ENCODE measurements around the gene EPS8L2.
A peak's percentile ranks its signal among the peaks of the same experiment; 100 is the strongest.

The EPS8L2 gene

DNA sequence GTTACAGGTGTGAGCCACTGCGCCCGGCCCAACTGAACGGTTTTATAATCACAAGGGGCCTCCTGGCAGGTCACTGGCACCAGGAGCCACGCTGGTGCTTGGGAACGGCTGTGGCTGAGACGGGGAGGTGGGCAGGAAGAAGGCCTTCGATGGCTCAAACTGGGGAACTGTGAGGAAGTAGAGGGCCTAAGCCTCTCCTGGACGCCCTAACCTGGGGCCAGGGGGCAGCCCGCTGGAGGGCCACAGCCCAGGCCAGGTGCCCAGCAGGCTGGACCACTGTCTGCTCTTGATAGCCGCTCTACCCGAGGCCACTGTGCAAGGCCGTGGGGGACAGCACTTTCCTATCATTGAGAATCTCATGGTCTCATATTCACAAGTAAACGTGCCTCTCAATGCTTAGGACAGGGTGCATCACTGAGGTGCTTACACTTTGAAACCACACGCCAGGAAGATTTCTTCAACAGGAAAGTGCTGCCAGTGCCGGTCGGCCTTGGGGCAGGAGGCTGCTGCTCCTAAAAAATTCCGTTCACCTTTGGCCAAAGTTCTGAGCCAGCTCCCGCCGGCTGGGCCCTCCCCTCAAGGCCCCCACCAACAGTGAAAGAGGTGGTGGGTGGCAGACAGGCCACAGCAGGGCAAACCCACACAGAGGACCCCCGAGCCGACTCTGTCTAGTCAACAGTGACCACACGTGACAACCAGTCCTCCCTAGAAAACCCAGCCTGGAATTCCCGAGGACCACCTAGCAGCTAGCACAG, 64.0 kb downstream of the EPS8L2 start:
- H3K4me3 Mint-ChIP-seq, result no peak overlapping the region
- H3K9me3 Mint-ChIP-seq, result no peaks in the 10 kb centered on the region
- H3K27me3 Mint-ChIP-seq, result no peaks in the 10 kb centered on the region
- no peak for DNase-seq
- peaks cover 22% of the 10 kb centered on the region for H3K4me1 Mint-ChIP-seq
- ATAC-seq, result no peak
- peak overlapping the region in 1 of 2 donors; percentile 78 for H3K27ac Mint-ChIP-seq

GRCh38 chr11:770642-771616, 64.9 kb downstream of the EPS8L2 start:
- H3K9me3 Mint-ChIP-seq, result no peaks in the 10 kb centered on the region
- peak overlapping the region in 1 of 2 donors; percentile 12 for H3K27ac Mint-ChIP-seq
- ATAC-seq (peak; percentile 21), DNase-seq (no peak)
- H3K4me1 Mint-ChIP-seq, result peaks cover 31% of the 10 kb centered on the region
- H3K27me3 Mint-ChIP-seq, result no peaks in the 10 kb centered on the region
- no peak overlapping the region for H3K4me3 Mint-ChIP-seq

DNA sequence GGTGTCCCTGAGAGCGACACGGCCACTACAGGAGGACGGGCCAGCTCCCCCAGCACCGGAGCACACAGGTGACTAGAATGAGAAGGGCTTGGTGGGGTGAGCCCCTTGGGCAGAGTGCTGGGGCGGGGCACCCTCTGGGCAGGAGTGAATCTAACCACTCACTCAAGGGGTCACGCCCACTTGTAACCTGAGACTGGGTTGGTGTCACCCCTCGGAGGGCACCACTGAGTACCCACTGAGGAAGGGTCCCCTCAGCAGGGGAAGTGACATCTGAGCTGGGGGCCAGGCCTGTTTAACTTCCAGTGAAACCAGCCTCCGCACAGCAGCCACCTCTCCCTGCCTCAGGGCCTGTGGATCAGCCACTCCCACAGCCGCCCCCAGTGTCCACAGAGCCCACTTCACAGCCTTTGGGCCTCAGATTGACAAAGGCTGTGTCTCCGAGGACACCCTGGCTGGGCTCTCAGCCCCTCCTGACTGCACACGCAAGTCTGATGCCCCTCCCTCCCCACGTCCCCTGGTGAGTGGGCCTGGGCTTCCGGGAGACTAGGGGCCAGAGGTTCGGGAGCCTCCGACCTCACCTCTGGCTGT, 65.7 kb downstream of the EPS8L2 start:
- H3K27me3 Mint-ChIP-seq, result no peaks in the 10 kb centered on the region
- H3K9me3 Mint-ChIP-seq, result no peaks in the 10 kb centered on the region
- ATAC-seq (no peak), DNase-seq (no peak)
- H3K4me3 Mint-ChIP-seq, result no peak overlapping the region
- peaks cover 36% of the 10 kb centered on the region for H3K4me1 Mint-ChIP-seq
- H3K27ac Mint-ChIP-seq, result no peak overlapping the region

- Mint-ChIP-seq H3K9me3 (no peaks in the 10 kb centered on the region), H3K4me3 (no peak overlapping the region)
- DNase-seq, result no peak
Observed at GRCh38 chr11:772429-773390, 66.7 kb downstream of the EPS8L2 start.

DNA sequence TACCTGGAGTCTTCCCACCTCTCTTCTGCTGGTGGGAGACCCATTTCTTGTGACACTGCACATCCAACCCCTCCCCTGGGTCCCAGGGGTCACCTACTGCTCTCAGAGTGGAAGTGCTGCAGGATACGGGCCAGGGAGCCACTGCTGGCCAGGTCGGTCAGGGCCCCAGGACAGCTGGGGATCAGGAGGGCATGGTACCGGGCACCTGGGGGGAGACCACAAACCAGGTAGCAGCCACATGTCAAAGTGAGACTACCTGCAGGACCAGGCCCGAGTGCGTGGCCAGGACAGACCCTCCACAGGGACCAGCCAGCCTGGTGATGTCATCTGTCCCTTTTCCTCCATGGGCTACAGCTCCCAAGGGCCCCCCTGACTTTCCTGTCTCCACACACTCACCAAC, 67.4 kb downstream of the EPS8L2 start:
- H3K27ac Mint-ChIP-seq, result peak overlapping the region in 1 of 2 donors; percentile 72
- ATAC-seq (no peak), DNase-seq (no peak)
- H3K4me1 Mint-ChIP-seq, result peaks cover 35% of the 10 kb centered on the region
- no peaks in the 10 kb centered on the region for H3K9me3 Mint-ChIP-seq
- H3K4me3 Mint-ChIP-seq, result no peak overlapping the region
- no peaks in the 10 kb centered on the region for H3K27me3 Mint-ChIP-seq

More at GRCh38 chr11:772429-773390, 66.7 kb downstream of the EPS8L2 start:
- H3K27ac Mint-ChIP-seq, result no peak overlapping the region
- H3K27me3 Mint-ChIP-seq, result no peaks in the 10 kb centered on the region
- H3K4me1 Mint-ChIP-seq, result peaks cover 33% of the 10 kb centered on the region
- ATAC-seq, result no peak

DNA sequence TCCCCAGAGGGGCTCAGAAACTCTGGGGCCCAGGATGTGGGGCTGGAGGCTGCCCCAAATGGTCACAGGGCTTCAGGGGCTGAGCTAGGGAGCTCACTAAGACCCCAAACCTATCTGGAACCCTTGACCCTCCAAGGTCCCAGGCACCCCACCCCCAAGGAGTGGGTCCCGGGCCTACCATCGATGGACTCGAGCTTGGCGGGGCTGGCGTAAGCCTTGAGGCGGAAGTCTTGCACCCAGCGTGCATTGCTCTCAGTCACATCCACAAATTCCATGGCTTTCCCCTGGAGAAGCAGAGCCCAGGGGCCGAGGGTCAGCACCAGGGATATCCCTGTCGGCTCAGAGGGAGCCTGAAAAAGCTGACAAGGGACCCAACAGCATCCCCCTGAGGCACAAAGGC, 67.8 kb downstream of the EPS8L2 start:
- Mint-ChIP-seq H3K4me3 (no peak overlapping the region), H3K27me3 (no peaks in the 10 kb centered on the region), H3K9me3 (no peaks in the 10 kb centered on the region), H3K27ac (peak overlapping the region in 1 of 2 donors; percentile 72), H3K4me1 (peaks cover 40% of the 10 kb centered on the region)
- no peak for DNase-seq
- no peak for ATAC-seq

DNA sequence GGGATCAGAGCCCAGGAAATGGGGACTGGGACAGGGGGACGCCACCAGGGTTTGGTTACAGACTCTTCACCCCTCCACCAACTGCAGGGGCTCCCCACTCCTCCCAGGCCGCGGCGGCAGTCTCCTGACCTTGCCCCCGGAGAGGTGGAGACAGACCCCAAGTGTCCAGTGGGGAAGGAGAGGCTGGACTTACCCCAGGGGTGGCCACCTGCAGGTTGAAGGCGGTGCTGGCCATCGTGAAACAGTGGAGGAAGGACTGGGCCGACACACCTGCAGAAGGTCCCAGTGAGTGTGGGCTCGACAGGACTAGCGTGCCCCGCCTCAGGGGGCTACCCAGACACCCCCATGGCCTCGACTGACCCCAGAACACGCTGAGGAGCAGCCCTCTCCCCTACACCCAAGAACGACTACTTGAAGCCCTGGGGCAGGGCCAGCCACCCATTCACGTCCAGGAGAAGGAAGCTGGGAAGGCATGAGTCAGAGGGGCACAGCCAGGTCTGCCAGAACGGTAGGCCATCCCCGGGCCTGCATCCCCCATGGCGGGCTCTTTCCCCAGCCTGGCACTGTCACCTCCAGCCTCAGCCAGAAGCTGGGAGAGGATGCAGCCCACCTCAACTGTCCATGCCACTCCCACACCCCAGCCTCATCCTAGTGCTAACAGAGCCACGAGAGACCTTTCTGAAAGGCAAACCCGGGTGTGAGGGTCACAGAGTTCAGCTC, 69.0 kb downstream of the EPS8L2 start:
- peak overlapping the region in 1 of 2 donors; percentile 59 for H3K27ac Mint-ChIP-seq
- no peak for DNase-seq
- peak overlapping the region; percentile 60 to 93 for H3K4me3 Mint-ChIP-seq

DNA sequence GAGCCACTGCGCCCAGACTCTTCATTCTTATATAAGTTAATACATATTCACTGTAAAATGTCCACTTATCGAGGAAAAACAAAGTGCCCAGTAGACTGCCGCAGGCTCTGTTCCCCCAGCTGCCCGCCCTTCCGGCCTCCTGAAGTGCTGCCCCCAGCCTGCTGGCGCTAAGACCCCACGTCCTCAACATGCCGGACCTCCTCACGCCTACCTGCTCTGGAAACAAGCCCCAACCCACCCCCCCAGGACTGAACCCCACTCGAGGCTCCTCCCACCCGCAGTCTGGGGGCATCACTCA, 70.2 kb downstream of the EPS8L2 start:
- ATAC-seq, result no peak
- Mint-ChIP-seq H3K27me3 (no peaks in the 10 kb centered on the region), H3K4me3 (peak overlapping the region; percentile 88 to 93), H3K4me1 (peaks cover 56% of the 10 kb centered on the region), H3K9me3 (no peaks in the 10 kb centered on the region), H3K27ac (peak overlapping the region; percentile 81 to 89)
- DNase-seq, result no peak

More for the DNA sequence above, 69.0 kb downstream of the EPS8L2 start:
- no peaks in the 10 kb centered on the region for H3K9me3 Mint-ChIP-seq
- H3K27me3 Mint-ChIP-seq, result no peaks in the 10 kb centered on the region
- no peak for ATAC-seq
- peaks cover 52% of the 10 kb centered on the region for H3K4me1 Mint-ChIP-seq

- ATAC-seq (peak; percentile 55), DNase-seq (peak; percentile 39 to 51)
- H3K27ac Mint-ChIP-seq, result peak overlapping the region; percentile 81 to 89
- peak overlapping the region; percentile 88 to 93 for H3K4me3 Mint-ChIP-seq
- H3K4me1 Mint-ChIP-seq, result peaks cover 56% of the 10 kb centered on the region
- H3K27me3 Mint-ChIP-seq, result no peaks in the 10 kb centered on the region
- no peaks in the 10 kb centered on the region for H3K9me3 Mint-ChIP-seq
Observed at GRCh38 chr11:776561-777287, 70.7 kb downstream of the EPS8L2 start.

All from stimulated activated naive CD8-positive, alpha-beta T cell treated with anti-CD3 and anti-CD28 coated beads, Interleukin-15, amount 100 ng/mL, for 72 hours (primary cell).